SK-N-SH (cell line): Measurements from ENCODE around the gene DLG2. TPM values are rescaled to one million over a fixed set of nuclear protein-coding genes. Genes with fewer than 3 reads are reported as not detected.

Experiments used
- CTCF ChIA-PET: fragments of 300-600, 350-600 bp; formaldehyde crosslinking; extraction: SDS; loops from one replicate; lab custom pipeline; 2021; lab: Yijun Ruan, JAX
- POLR2A ChIA-PET: fragments of 350-600 bp; sonication (Branson Sonifier 250); formaldehyde crosslinking; extraction: SDS; loops from one replicate; lab custom pipeline; 2020; ENCODE audit warnings: antibody characterized with exemption, inconsistent platforms; lab: Yijun Ruan, JAX
- DNase-seq: peaks from one replicate; pipeline ENCODE4 v3.0.0; 2012
- H2AFZ ChIP-seq: fragments of 200-600 bp; sonication (generic); 2 replicates; pipeline ENCODE4 v1.8.1; 2016; ENCODE audit warnings: antibody characterized with exemption, mild to moderate bottlenecking, low read depth
- H3F3A ChIP-seq: fragments of 200-600 bp; sonication (generic); replicated peaks from 2 replicates; pipeline ENCODE3; 2016; ENCODE audit warnings: antibody characterized with exemption, mild to moderate bottlenecking; ENCODE audit not compliant: insufficient read depth
- H3K27ac ChIP-seq, 2 experiments: fragments of 200-500 bp in 1 of 2; fragments of 200-600 bp in 1 of 2; sonication (Bioruptor generic) in 1 of 2; sonication (generic), shearing (Covaris generic) in 1 of 2; 2 replicates each; pipeline versions ENCODE4 v1.5.1 to v1.6.1; 2014 to 2016; ENCODE audit warnings: low read depth in 2 of 2, inconsistent platforms in 1 of 2, low read length in 1 of 2, mild to moderate bottlenecking in 1 of 2, mixed read lengths in 1 of 2
- H3K27me3 ChIP-seq: fragments of 200-600 bp; sonication (generic), shearing (Covaris generic); 2 replicates; pipeline ENCODE4 v1.6.1; 2016; ENCODE audit warnings: mixed run types; ENCODE audit not compliant: insufficient read depth
- H3K36me3 ChIP-seq, 2 experiments: fragments of 200-500 bp in 1 of 2; fragments of 200-600 bp in 1 of 2; sonication (Bioruptor generic) in 1 of 2; sonication (generic) in 1 of 2; replicated peaks in 1 of 2; 2 replicates each; pipeline versions ENCODE3 to v1.5.1; 2014 to 2016; ENCODE audit warnings: low read length in 1 of 2, mild to moderate bottlenecking in 1 of 2; ENCODE audit not compliant: insufficient read depth in 2 of 2, control insufficient read depth in 1 of 2
- H3K4me1 ChIP-seq, 2 experiments: fragments of 200-500 bp in 1 of 2; fragments of 200-600 bp in 1 of 2; sonication (Bioruptor generic) in 1 of 2; sonication (generic), shearing (Covaris generic) in 1 of 2; 2 replicates each; pipeline versions ENCODE4 v1.5.1 to v1.6.1; 2014 to 2016; ENCODE audit warnings: low read depth in 1 of 2, low read length in 1 of 2, mixed run types in 1 of 2; ENCODE audit not compliant: insufficient read depth in 2 of 2, control insufficient read depth in 1 of 2
- H3K4me2 ChIP-seq: fragments of 200-600 bp; sonication (generic), shearing (Covaris generic); 2 replicates; pipeline ENCODE4 v1.6.1; 2017; ENCODE audit warnings: mixed run types
- H3K4me3 ChIP-seq, 2 experiments: fragments of 200-500 bp in 1 of 2; fragments of 200-600 bp in 1 of 2; sonication (Bioruptor generic) in 1 of 2; sonication (generic), shearing (Covaris generic) in 1 of 2; 2 replicates each; pipeline versions ENCODE4 v1.5.1 to v1.8.1; 2014 to 2016; ENCODE audit warnings: low read depth in 2 of 2, inconsistent platforms in 1 of 2, low read length in 1 of 2, mild to moderate bottlenecking in 1 of 2, mixed read lengths in 1 of 2, moderate library complexity in 1 of 2
- H3K79me2 ChIP-seq: fragments of 200-600 bp; sonication (generic); 2 replicates; pipeline ENCODE4 v1.8.1; 2017; ENCODE audit warnings: mild to moderate bottlenecking; ENCODE audit not compliant: insufficient read depth
- H3K9ac ChIP-seq: fragments of 200-600 bp; sonication (generic); 2 replicates; pipeline ENCODE4 v1.6.1; 2017; ENCODE audit warnings: mixed run types
- H3K9me2 ChIP-seq: fragments of 200-600 bp; sonication (generic); 2 replicates; pipeline ENCODE4 v1.6.1; 2017; ENCODE audit warnings: mixed run types
- H3K9me3 ChIP-seq: fragments of 200-600 bp; sonication (generic); 2 replicates; pipeline ENCODE4 v1.6.1; 2017; ENCODE audit warnings: mixed run types, mild to moderate bottlenecking, moderate library complexity
- H4K20me1 ChIP-seq: fragments of 200-600 bp; sonication (generic); 2 replicates; pipeline ENCODE4 v1.6.1; 2017; ENCODE audit warnings: mild to moderate bottlenecking, mixed run types; ENCODE audit not compliant: insufficient read depth
- CTCF ChIP-seq: fragments of 200-600 bp; sonication (generic); IDR thresholded peaks from 2 replicates; pipeline ENCODE4 v1.6.1; 2017; ENCODE audit warnings: antibody characterized with exemption, mild to moderate bottlenecking, moderate library complexity
- ELF1 ChIP-seq: IDR thresholded peaks from 2 replicates; pipeline ENCODE4 v1.4.0; 2012
- EZH2phosphoT487 ChIP-seq: fragments of 200-600 bp; sonication (generic); IDR thresholded peaks from 2 replicates; pipeline ENCODE4 v1.6.1; 2017; ENCODE audit warnings: low read depth, mixed run types, mild to moderate bottlenecking, antibody characterized with exemption, moderate library complexity, borderline replicate concordance
- IRF3 ChIP-seq: fragments of 150-350 bp; IDR thresholded peaks from 2 replicates; pipeline ENCODE4 v1.6.1; 2016; ENCODE audit warnings: mild to moderate bottlenecking, low read depth, low read length
- MAX ChIP-seq: IDR thresholded peaks from 2 replicates; pipeline ENCODE4 v1.4.0; 2012; ENCODE audit warnings: low read depth
- MEF2A ChIP-seq: IDR thresholded peaks from 2 replicates; pipeline ENCODE4 v1.4.0; 2012; ENCODE audit warnings: low read depth, borderline replicate concordance
- NFIC ChIP-seq: IDR thresholded peaks from 2 replicates; pipeline ENCODE4 v1.4.0; 2012; ENCODE audit warnings: borderline replicate concordance
- RAD21 ChIP-seq: IDR thresholded peaks from 2 replicates; pipeline ENCODE4 v1.6.1; 2012; ENCODE audit warnings: mild to moderate bottlenecking, low read length
- SMC3 ChIP-seq: IDR thresholded peaks from 2 replicates; pipeline ENCODE4 v1.6.1; 2012; ENCODE audit warnings: low read depth, low read length, improper control_type of control experiment
- TAF1 ChIP-seq: IDR thresholded peaks from 2 replicates; pipeline ENCODE4 v1.6.1; 2012; ENCODE audit warnings: low read depth, mild to moderate bottlenecking, low read length, moderate library complexity, borderline replicate concordance
- USF2 ChIP-seq: fragments of 150-350 bp; IDR thresholded peaks from 2 replicates; pipeline ENCODE4 v1.6.1; 2017; ENCODE audit warnings: antibody characterized with exemption, low read length, low read depth, borderline replicate concordance
- YY1 ChIP-seq: IDR thresholded peaks from 2 replicates; pipeline ENCODE4 v1.4.0; 2012; ENCODE audit warnings: low read depth, mild to moderate bottlenecking
- ZBTB33 ChIP-seq: IDR thresholded peaks from 2 replicates; pipeline ENCODE4 v1.4.0; 2012; ENCODE audit warnings: low read depth, borderline replicate concordance
- WGBS: methylation state at CpG from one replicate; pipeline ENCODE4 v1.1.6; 2017; ENCODE audit warnings: low lambda C conversion rate; 5-methylcytosine and 5-hydroxymethylcytosine counted together
- polyA plus RNA-seq, 3 experiments: library from polyadenylated mRNA; depleted of rRNA; stranded (reverse); fragments of >200 nt; gene quantifications; 2 replicates each; pipeline ENCODE4 v1.2.3, GENCODE V29; 2012

Gene DLG2
- polyA plus RNA-seq, 1 of the 3 experiments (the other 2 are of a cell fraction), result 0.21 TPM

- Histone ChIP-seq H3K9me3 (no peaks in the 10 kb centered on the region), H3K4me1 (peaks cover 0 to 2% of the 10 kb centered on the region in 2 experiments; a peak in 1 of 4 replicates), H3K79me2 (no peaks in the 10 kb centered on the region), H3K9ac (no peak overlapping the region), H3K4me2 (no peak overlapping the region), H3K27me3 (no peaks in the 10 kb centered on the region), H3K27ac (no peak overlapping the region), H2AFZ (no peak overlapping the region), H3K9me2 (no peaks in the 10 kb centered on the region), H3K4me3 (no peak overlapping the region), H3F3A (no peaks in the 10 kb centered on the region), H4K20me1 (no peaks in the 10 kb centered on the region), H3K36me3 (no peaks in the 10 kb centered on the region)
- TF ChIP-seq ZBTB33 (no peak), USF2 (no peak), NFIC (no peak), RAD21 (no peak), SMC3 (no peak), MEF2A (no peak), IRF3 (no peak)
- DNase-seq, result no peak
- ChIA-PET CTCF (no interaction called here), POLR2A (no interaction called here)
- WGBS, result 41% methylated on average over 3 of the region's 3 CpGs
These were observed 1399.0 kb downstream of the DLG2 start for GRCh38 chr11:84227970-84228665.

- no peaks in the 10 kb centered on the region for H3K27me3 ChIP-seq
- H3K4me1 ChIP-seq, result peaks cover 0 to 2% of the 10 kb centered on the region in 2 experiments; a peak in 1 of 4 replicates
- TF ChIP-seq MAX (no peak), CTCF (no peak), EZH2phosphoT487 (no peak), YY1 (no peak), ELF1 (no peak), TAF1 (no peak), RAD21 (no peak)
- WGBS, result 69% methylated on average over 1 of the region's 1 CpG
- ChIA-PET POLR2A (no interaction called here), CTCF (no interaction called here)
- no peak for DNase-seq
- no peak overlapping the region; a peak in 1 of 4 replicates for H3K27ac ChIP-seq
- H3K4me3 ChIP-seq, result no peak overlapping the region
- H3K9me2 ChIP-seq, result no peaks in the 10 kb centered on the region
- no peaks in the 10 kb centered on the region for H3F3A ChIP-seq
- H3K79me2 ChIP-seq, result no peaks in the 10 kb centered on the region
- H3K36me3 ChIP-seq, result no peaks in the 10 kb centered on the region
- no peak overlapping the region for H2AFZ ChIP-seq
- H4K20me1 ChIP-seq, result no peaks in the 10 kb centered on the region
- no peaks in the 10 kb centered on the region for H3K9me3 ChIP-seq
- H3K9ac ChIP-seq, result no peak overlapping the region
- H3K4me2 ChIP-seq, result no peak overlapping the region
These were observed 1403.1 kb downstream of the DLG2 start for GRCh38 chr11:84224042-84224441.
